IMR-90 (cell line): ENCODE results near the gene MRFAP1L1. TPM values are rescaled to one million over a fixed set of nuclear protein-coding genes. Genes with fewer than 3 reads are reported as not detected.

Experiments
- ATAC-seq: fragments of 200-7000 bp; cut with Tn5 transposase; 2 replicates; pipeline ENCODE4 v1.9.1; 2020; ENCODE audit warnings: low read depth, mild to moderate bottlenecking, moderate library complexity
- BruUV-seq: library from RNA; stranded (reverse); fragments of 400-500 nt; replicated peaks from 2 replicates; lab custom pipeline; 2021; lab: Mats Ljungman, UMichigan
- CTCF ChIA-PET: fragments of 300-600 bp; formaldehyde crosslinking; extraction: SDS; loops from one replicate; lab custom pipeline; 2021; ENCODE audit warnings: antibody characterized with exemption; lab: Yijun Ruan, JAX
- POLR2A ChIA-PET: fragments of 300-600 bp; sonication (Branson Sonifier 250); formaldehyde crosslinking; loops from one replicate; lab custom pipeline; 2022; ENCODE audit warnings: antibody characterized with exemption; ENCODE audit not compliant: unreplicated experiment; lab: Charles Lee
- DNase-seq: peaks from one replicate; pipeline ENCODE4 v3.0.0; 2013
- H2AFZ ChIP-seq: replicated peaks from 2 replicates; pipeline ENCODE3; 2013; ENCODE audit warnings: low read length, mild to moderate bottlenecking; ENCODE audit not compliant: poor library complexity
- H2AK5ac ChIP-seq: 2 replicates; pipeline ENCODE4 v1.6.1; 2013; ENCODE audit warnings: low read depth, low read length, inconsistent platforms
- H2AK9ac ChIP-seq: replicated peaks from 2 replicates; pipeline ENCODE3; 2013; ENCODE audit warnings: mild to moderate bottlenecking, low read depth, low read length, moderate library complexity; ENCODE audit not compliant: poor library complexity
- H2BK120ac ChIP-seq: 2 replicates; pipeline ENCODE4 v1.6.1; 2013; ENCODE audit warnings: low read depth, low read length, inconsistent platforms
- H2BK15ac ChIP-seq: 3 replicates; pipeline ENCODE4 v1.6.1; 2013; ENCODE audit warnings: low read depth, low read length, inconsistent platforms
- H2BK20ac ChIP-seq: 2 replicates; pipeline ENCODE4 v1.6.1; 2013; ENCODE audit warnings: low read depth, mild to moderate bottlenecking, inconsistent platforms, low read length, moderate library complexity
- H2BK5ac ChIP-seq: 2 replicates; pipeline ENCODE4 v1.6.1; 2013; ENCODE audit warnings: mild to moderate bottlenecking, low read depth, low read length, inconsistent platforms; ENCODE audit not compliant: poor library complexity, severe bottlenecking
- H3K14ac ChIP-seq: replicated peaks from 2 replicates; pipeline ENCODE4 v1.6.1; 2013; ENCODE audit warnings: low read depth, low read length, inconsistent platforms
- H3K18ac ChIP-seq: 2 replicates; pipeline ENCODE4 v1.6.1; 2013; ENCODE audit warnings: low read depth, low read length, control low read depth
- H3K23ac ChIP-seq: 2 replicates; pipeline ENCODE4 v1.6.1; 2013; ENCODE audit warnings: low read depth, low read length, inconsistent platforms
- H3K27ac ChIP-seq: 2 replicates; pipeline ENCODE4 v1.5.1; 2013; ENCODE audit warnings: mild to moderate bottlenecking, control low read depth, low read length; ENCODE audit not compliant: insufficient read depth
- H3K27me3 ChIP-seq: 2 replicates; pipeline ENCODE4 v1.6.1; 2013; ENCODE audit warnings: low read length; ENCODE audit not compliant: control insufficient read depth, insufficient read depth
- H3K36me3 ChIP-seq: 2 replicates; pipeline ENCODE4 v1.6.1; 2013; ENCODE audit warnings: low read length, mixed read lengths; ENCODE audit not compliant: control insufficient read depth, insufficient read depth
- H3K4ac ChIP-seq: 2 replicates; pipeline ENCODE4 v1.6.1; 2013; ENCODE audit warnings: low read depth, low read length, inconsistent platforms
- H3K4me1 ChIP-seq: 2 replicates; pipeline ENCODE4 v1.6.1; 2013; ENCODE audit warnings: low read length, mixed read lengths; ENCODE audit not compliant: control insufficient read depth, insufficient read depth
- H3K4me2 ChIP-seq: 2 replicates; pipeline ENCODE4 v1.6.1; 2013; ENCODE audit warnings: low read depth, mild to moderate bottlenecking, control low read depth, low read length, moderate library complexity
- H3K4me3 ChIP-seq: 2 replicates; pipeline ENCODE4 v1.5.1; 2013; ENCODE audit warnings: low read depth, mild to moderate bottlenecking, control low read depth, low read length, moderate library complexity; ENCODE audit not compliant: insufficient read depth
- H3K56ac ChIP-seq: 2 replicates; pipeline ENCODE4 v1.6.1; 2013; ENCODE audit warnings: low read length, inconsistent platforms; ENCODE audit not compliant: insufficient read depth; ENCODE audit errors: extremely low read depth
- H3K79me1 ChIP-seq, 2 experiments: 2 replicates each; pipeline ENCODE4 v1.6.1; 2013; ENCODE audit warnings: low read length in 2 of 2, inconsistent platforms in 1 of 2, low read depth in 1 of 2
- H3K9ac ChIP-seq: 2 replicates; pipeline ENCODE4 v1.6.1; 2013; ENCODE audit warnings: low read depth, low read length, control low read depth
- H3K9me1 ChIP-seq: 2 replicates; pipeline ENCODE4 v1.6.1; 2013; ENCODE audit warnings: low read length, inconsistent platforms; ENCODE audit not compliant: insufficient read depth
- H3K9me3 ChIP-seq: 2 replicates; pipeline ENCODE4 v1.6.1; 2013; ENCODE audit warnings: low read length; ENCODE audit not compliant: control insufficient read depth, insufficient read depth
- H4K20me1 ChIP-seq: 2 replicates; pipeline ENCODE4 v1.6.1; 2013; ENCODE audit warnings: low read length, inconsistent platforms; ENCODE audit not compliant: insufficient read depth
- H4K5ac ChIP-seq: 2 replicates; pipeline ENCODE4 v1.6.1; 2013; ENCODE audit warnings: mild to moderate bottlenecking, low read depth, low read length, control low read depth
- H4K8ac ChIP-seq, 2 experiments: 2 replicates each; pipeline ENCODE4 v1.6.1; 2013; ENCODE audit warnings: low read depth in 2 of 2, low read length in 2 of 2, control low read depth in 1 of 2, inconsistent platforms in 1 of 2
- H4K91ac ChIP-seq: 2 replicates; pipeline ENCODE4 v1.6.1; 2013; ENCODE audit warnings: low read depth, low read length, inconsistent platforms; ENCODE audit not compliant: insufficient read depth
- BHLHE40 ChIP-seq: fragments of 150-350 bp; IDR thresholded peaks from 2 replicates; pipeline ENCODE4 v1.6.1; 2016; ENCODE audit warnings: mild to moderate bottlenecking, low read depth, low read length
- CEBPB ChIP-seq: IDR thresholded peaks from 2 replicates; pipeline ENCODE4 v1.6.1; 2012; ENCODE audit warnings: low read depth, low read length, improper control_type of control experiment
- FOS ChIP-seq: fragments of 150-350 bp; IDR thresholded peaks from 2 replicates; pipeline ENCODE4 v1.6.1; 2016; ENCODE audit warnings: low read depth, low read length
- MAFK ChIP-seq: IDR thresholded peaks from 2 replicates; pipeline ENCODE4 v1.6.1; 2012; ENCODE audit warnings: low read depth, low read length, improper control_type of control experiment
- MAZ ChIP-seq: IDR thresholded peaks from 2 replicates; pipeline ENCODE4 v1.6.1; 2012; ENCODE audit warnings: low read depth, mild to moderate bottlenecking, low read length, improper control_type of control experiment, moderate library complexity, borderline replicate concordance
- MXI1 ChIP-seq: IDR thresholded peaks from 2 replicates; pipeline ENCODE4 v1.6.1; 2012; ENCODE audit warnings: low read depth, mild to moderate bottlenecking, low read length, moderate library complexity, borderline replicate concordance
- NFE2L2 ChIP-seq: fragments of 150-350 bp; IDR thresholded peaks from 2 replicates; pipeline ENCODE4 v1.6.1; 2016; ENCODE audit warnings: low read depth, mild to moderate bottlenecking, low read length
- POLR2A ChIP-seq: IDR thresholded peaks from 2 replicates; pipeline ENCODE4 v1.6.1; 2012; ENCODE audit warnings: mild to moderate bottlenecking, low read depth, low read length
- RAD21 ChIP-seq: IDR thresholded peaks from 2 replicates; pipeline ENCODE4 v1.6.1; 2012; ENCODE audit warnings: low read length, improper control_type of control experiment
- RCOR1 ChIP-seq: IDR thresholded peaks from 2 replicates; pipeline ENCODE4 v1.6.1; 2012; ENCODE audit warnings: mild to moderate bottlenecking, low read length, improper control_type of control experiment; ENCODE audit not compliant: insufficient replicate concordance
- RFX5 ChIP-seq: IDR thresholded peaks from 2 replicates; pipeline ENCODE4 v1.8.0; 2012; ENCODE audit warnings: low read depth, mild to moderate bottlenecking, low read length, moderate library complexity
- SMC3 ChIP-seq: fragments of 150-350 bp; IDR thresholded peaks from 2 replicates; pipeline ENCODE4 v1.6.1; 2016; ENCODE audit warnings: low read depth, mild to moderate bottlenecking, antibody characterized with exemption, low read length, moderate library complexity
- WGBS, 2 experiments: methylation state at CpG; one replicate each; pipeline versions ENCODE4 v1.1.5 to v1.1.7; 2013; ENCODE audit warnings: missing lambda C conversion rate in 2 of 2; ENCODE audit not compliant: insufficient read length in 1 of 2; ENCODE audit errors: extremely low coverage in 2 of 2; 5-methylcytosine and 5-hydroxymethylcytosine counted together
- dilution Hi-C: fragments of 300-500 bp; cut with HindIII; formaldehyde crosslinking; loops from one replicate; pipeline ENCODE4 v1.14.3; 2018; ENCODE audit warnings: low sequenced_read_pairs; ENCODE audit not compliant: unreplicated experiment
- in situ Hi-C: fragments of 300-500 bp; cut with MboI; formaldehyde crosslinking; loops from 3 replicates; pipeline ENCODE4 v1.14.3; 2019; ENCODE audit warnings: low sequenced_read_pairs, inconsistent platforms, mixed read lengths
- intact Hi-C: fragments of 100-400 bp; cut with micrococcal nuclease; formaldehyde crosslinking; loops from 2 replicates; pipeline ENCODE4 v1.10.0; 2022
- polyA plus RNA-seq, 3 experiments: library from polyadenylated mRNA; depleted of rRNA; stranded (reverse); fragments of >200 nt; gene quantifications; 2 replicates each; pipeline ENCODE4 v1.2.3, GENCODE V29; 2012; ENCODE audit warnings: low replicate concordance in 1 of 3
- total RNA-seq: library from RNA; depleted of rRNA; stranded (reverse); fragments of >200 nt; gene quantifications from 2 replicates; pipeline ENCODE4 v1.2.3, GENCODE V29; 2012
- TF ChIP-seq, protein P1 (sequence below): fragments of 150-350 bp; IDR thresholded peaks from 2 replicates; pipeline ENCODE4 v1.6.1; 2016; ENCODE audit warnings: low read depth, mild to moderate bottlenecking, low read length, moderate library complexity, borderline replicate concordance
- TF ChIP-seq, protein P2 (sequence below): conservative IDR thresholded peaks from 2 replicates; pipeline ENCODE4 v1.5.1; 2012; ENCODE audit warnings: mild to moderate bottlenecking, low read depth, low read length, improper control_type of control experiment

MRFAP1L1 gene
- total and polyA plus RNA-seq, 2 of the 4 experiments (the other 2 are of a cell fraction) = 31.7 to 47.0 TPM

DNA sequence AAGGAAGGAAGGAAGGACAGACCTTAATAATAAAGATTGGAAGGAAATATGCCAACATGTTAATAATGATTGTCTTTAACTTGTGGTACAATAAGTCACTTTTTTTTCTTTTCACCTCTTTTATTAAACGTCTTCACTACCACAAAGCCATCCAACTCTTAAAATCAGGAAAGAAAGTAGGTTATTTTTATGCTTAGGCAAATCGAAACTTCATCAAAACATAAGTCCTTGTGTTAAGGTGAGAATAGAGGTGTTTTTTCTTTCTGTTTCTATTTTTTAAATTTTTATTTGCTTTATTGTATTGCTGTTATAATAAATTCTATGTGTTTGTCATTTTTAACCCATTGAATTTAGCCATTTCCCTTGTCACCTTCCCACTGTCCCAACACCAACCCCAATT lies 32.8 kb upstream of the MRFAP1L1 start:
- Histone ChIP-seq H3K36me3 (no peaks in the 10 kb centered on the region), H3K4ac (no peak overlapping the region), H3K27ac (no peak overlapping the region), H2BK5ac (no peak overlapping the region), H4K91ac (no peak overlapping the region), H3K9me3 (peaks cover 3% of the 10 kb centered on the region; the same call in 1 of the 2 replicates), H3K79me1 (no peaks in the 10 kb centered on the region), H3K4me2 (no peak overlapping the region), H2AFZ (no peak overlapping the region), H2BK20ac (no peak overlapping the region), H3K27me3 (peaks cover 5% of the 10 kb centered on the region), H4K5ac (no peak overlapping the region), H4K8ac (no peak overlapping the region), H3K9me1 (no peaks in the 10 kb centered on the region), H2BK120ac (no peak overlapping the region), H4K20me1 (no peaks in the 10 kb centered on the region), H3K56ac (no peak overlapping the region), H2AK5ac (no peak overlapping the region), H3K23ac (no peak overlapping the region), H3K4me3 (no peak overlapping the region), H3K18ac (no peak overlapping the region), H3K14ac (no peak overlapping the region), H2BK15ac (no peak overlapping the region), H3K9ac (no peak overlapping the region), H3K4me1 (no peaks in the 10 kb centered on the region), H2AK9ac (no peak overlapping the region)
- no peak for TF ChIP-seq RAD21
- no peak for TF ChIP-seq BHLHE40
- no peak for TF ChIP-seq MXI1
- TF ChIP-seq CEBPB = no peak
- TF ChIP-seq, protein P1, sequence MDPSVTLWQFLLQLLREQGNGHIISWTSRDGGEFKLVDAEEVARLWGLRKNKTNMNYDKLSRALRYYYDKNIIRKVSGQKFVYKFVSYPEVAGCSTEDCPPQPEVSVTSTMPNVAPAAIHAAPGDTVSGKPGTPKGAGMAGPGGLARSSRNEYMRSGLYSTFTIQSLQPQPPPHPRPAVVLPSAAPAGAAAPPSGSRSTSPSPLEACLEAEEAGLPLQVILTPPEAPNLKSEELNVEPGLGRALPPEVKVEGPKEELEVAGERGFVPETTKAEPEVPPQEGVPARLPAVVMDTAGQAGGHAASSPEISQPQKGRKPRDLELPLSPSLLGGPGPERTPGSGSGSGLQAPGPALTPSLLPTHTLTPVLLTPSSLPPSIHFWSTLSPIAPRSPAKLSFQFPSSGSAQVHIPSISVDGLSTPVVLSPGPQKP = no peak
- TF ChIP-seq, protein P2, sequence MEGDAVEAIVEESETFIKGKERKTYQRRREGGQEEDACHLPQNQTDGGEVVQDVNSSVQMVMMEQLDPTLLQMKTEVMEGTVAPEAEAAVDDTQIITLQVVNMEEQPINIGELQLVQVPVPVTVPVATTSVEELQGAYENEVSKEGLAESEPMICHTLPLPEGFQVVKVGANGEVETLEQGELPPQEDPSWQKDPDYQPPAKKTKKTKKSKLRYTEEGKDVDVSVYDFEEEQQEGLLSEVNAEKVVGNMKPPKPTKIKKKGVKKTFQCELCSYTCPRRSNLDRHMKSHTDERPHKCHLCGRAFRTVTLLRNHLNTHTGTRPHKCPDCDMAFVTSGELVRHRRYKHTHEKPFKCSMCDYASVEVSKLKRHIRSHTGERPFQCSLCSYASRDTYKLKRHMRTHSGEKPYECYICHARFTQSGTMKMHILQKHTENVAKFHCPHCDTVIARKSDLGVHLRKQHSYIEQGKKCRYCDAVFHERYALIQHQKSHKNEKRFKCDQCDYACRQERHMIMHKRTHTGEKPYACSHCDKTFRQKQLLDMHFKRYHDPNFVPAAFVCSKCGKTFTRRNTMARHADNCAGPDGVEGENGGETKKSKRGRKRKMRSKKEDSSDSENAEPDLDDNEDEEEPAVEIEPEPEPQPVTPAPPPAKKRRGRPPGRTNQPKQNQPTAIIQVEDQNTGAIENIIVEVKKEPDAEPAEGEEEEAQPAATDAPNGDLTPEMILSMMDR = no peak
- TF ChIP-seq NFE2L2 = no peak
- no peak for TF ChIP-seq POLR2A
- no peak for TF ChIP-seq RFX5
- TF ChIP-seq MAZ = no peak
- no peak for TF ChIP-seq MAFK
- TF ChIP-seq FOS = no peak
- no peak for TF ChIP-seq RCOR1
- TF ChIP-seq SMC3 = no peak
- in situ Hi-C loops = no loop called here
- WGBS, 2 experiments = no CpG with 5 or more reads among the region's 2 CpGs
- CTCF ChIA-PET = no interaction called here
- POLR2A ChIA-PET = no interaction called here
- DNase-seq (no peak), ATAC-seq (no peak)
- no TSS peak for BruUV-seq
- dilution Hi-C loops = no loop called here
- intact Hi-C loops = no loop called here
